CD4-positive, alpha-beta T cell treated with Interleukin-10 for 1 hour (primary cell): ENCODE results near the gene STAT5B.
"Not testable (repeated sequence)": the region's sequence is repeated elsewhere in the genome, so short reads cannot be mapped to it uniquely, and the experiment has no call there.

Source experiments
- DNase-seq: peaks from one replicate; pipeline ENCODE4 v3.0.0-alpha.2; 2020

Gene STAT5B

GRCh38 chr17:42227849-42228700 lies 48.1 kb downstream of the STAT5B start:
- DNase-seq: no peak

- DNase-seq: no peak
Observed at GRCh38 chr17:42225646-42226045, 50.5 kb downstream of the STAT5B start.

- no peak for DNase-seq
Observed at GRCh38 chr17:42224651-42225050, 51.5 kb downstream of the STAT5B start.

- peak; percentile 70 for DNase-seq
Observed at GRCh38 chr17:42221886-42222745, 54.1 kb downstream of the STAT5B start.

- DNase-seq: not testable (repeated sequence)
Observed at GRCh38 chr17:42219280-42219679, 56.9 kb downstream of the STAT5B start.

GRCh38 chr17:42214156-42214555 lies 62.0 kb downstream of the STAT5B start:
- DNase-seq: no peak

GRCh38 chr17:42212382-42212781 lies 63.8 kb downstream of the STAT5B start:
- no peak for DNase-seq

GRCh38 chr17:42211921-42212341 lies 64.3 kb downstream of the STAT5B start:
- not testable (repeated sequence) for DNase-seq

GRCh38 chr17:42210046-42210445 lies 66.1 kb downstream of the STAT5B start:
- no peak for DNase-seq

GRCh38 chr17:42206153-42206612 lies 70.0 kb downstream of the STAT5B start:
- DNase-seq: not testable (repeated sequence)

GRCh38 chr17:42203354-42203753 lies 72.8 kb downstream of the STAT5B start:
- no peak for DNase-seq

GRCh38 chr17:42202696-42203095 lies 73.5 kb downstream of the STAT5B start:
- DNase-seq: no peak

GRCh38 chr17:42202159-42202558 lies 74.0 kb downstream of the STAT5B start:
- no peak for DNase-seq

GRCh38 chr17:42201458-42201772 lies 74.8 kb downstream of the STAT5B start:
- DNase-seq: no peak

- no peak for DNase-seq
Observed at GRCh38 chr17:42200706-42201457, 75.3 kb downstream of the STAT5B start.

- no peak for DNase-seq
Observed at GRCh38 chr17:42199416-42200011, 76.7 kb downstream of the STAT5B start.

GRCh38 chr17:42198897-42199296 lies 77.3 kb downstream of the STAT5B start:
- no peak for DNase-seq

- DNase-seq: no peak
Observed at GRCh38 chr17:42197564-42198156, 78.5 kb downstream of the STAT5B start.

- peak; percentile 83 for DNase-seq
Observed at GRCh38 chr17:42193969-42194899, 82.0 kb downstream of the STAT5B start, which contains the start of gene GHDC. GHDC (minus strand) TSS chr17:42194494; CDS start chr17:42193581, 913 bp downstream.

GRCh38 chr17:42193216-42193968 lies 82.8 kb downstream of the STAT5B start:
- DNase-seq: no peak
